IPS-18c (cell line): ENCODE results near the gene ZNF354B.
"Not testable (repeated sequence)": the region's sequence is repeated elsewhere in the genome, so short reads cannot be mapped to it uniquely, and the experiment has no call there.

ENCODE experiments used
- H3K4me3 ChIP-seq: 2 replicates; pipeline ENCODE4 v1.7.0; 2013; ENCODE audit warnings: low read depth, mild to moderate bottlenecking, low read length, moderate library complexity; ENCODE audit not compliant: insufficient read depth
- H3K9me3 ChIP-seq: one replicate; pipeline ENCODE4 v1.6.1; 2013; ENCODE audit warnings: mild to moderate bottlenecking, low read length, moderate library complexity; ENCODE audit not compliant: control insufficient read depth, insufficient read depth

ZNF354B gene

GRCh38 chr5:178859625-178860521 lies at the start of gene ZNF354B:
TSS of gene ZNF354B (plus strand) at chr5:178859953. CDS start at chr5:178861048, 1,095 bp downstream.
- Histone ChIP-seq H3K4me3 (peak within 1 kb of the TSS; percentile 72), H3K9me3 (no peaks in the 10 kb centered on the region)

DNA sequence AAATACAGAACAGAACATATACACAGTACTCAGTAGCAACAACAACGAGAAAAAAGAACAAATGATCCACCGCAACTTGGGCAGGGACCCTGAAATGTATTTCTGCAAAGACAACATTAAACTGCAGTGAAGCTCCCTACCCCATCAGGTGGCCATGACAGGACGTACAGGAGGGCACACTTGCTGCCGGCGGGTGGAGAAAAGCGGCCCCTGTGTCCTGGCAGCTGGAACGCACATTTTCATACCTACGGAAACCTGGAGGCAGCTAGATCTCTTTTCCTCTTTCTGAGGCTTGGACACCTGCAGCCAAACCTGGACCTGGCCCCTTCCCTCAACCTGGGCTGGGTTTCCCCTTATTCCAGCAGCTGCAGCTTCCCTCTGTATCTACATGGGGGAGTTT lies 42.2 kb upstream of the ZNF354B start:
- H3K9me3 ChIP-seq: no peaks in the 10 kb centered on the region
- H3K4me3 ChIP-seq: no peak overlapping the region

GRCh38 chr5:178818094-178818493 lies 41.7 kb upstream of the ZNF354B start:
- Histone ChIP-seq H3K9me3 (no peaks in the 10 kb centered on the region), H3K4me3 (no peak overlapping the region)

GRCh38 chr5:178820001-178820400 lies 39.8 kb upstream of the ZNF354B start:
- Histone ChIP-seq H3K4me3 (no peak overlapping the region), H3K9me3 (no peaks in the 10 kb centered on the region)

DNA sequence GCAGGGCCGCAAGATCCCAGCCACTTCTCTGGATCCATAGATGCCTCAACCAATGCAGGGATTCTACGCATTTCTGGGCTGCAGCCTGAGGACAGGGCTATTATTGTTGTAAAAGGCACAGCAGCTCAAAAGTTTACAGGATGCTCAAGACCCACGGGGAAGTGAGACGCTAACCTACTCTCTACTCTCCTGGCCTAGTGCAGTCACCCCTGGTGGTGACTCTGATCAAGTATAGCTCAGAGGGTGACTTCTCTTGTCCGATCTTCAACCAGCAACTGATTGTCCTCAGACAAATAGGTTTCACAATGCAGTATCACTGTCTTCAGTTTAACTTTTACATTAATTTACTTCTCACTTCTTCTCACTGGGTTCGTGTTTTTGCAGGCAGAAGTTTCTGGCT lies 34.3 kb upstream of the ZNF354B start:
- no peaks in the 10 kb centered on the region for H3K9me3 ChIP-seq
- H3K4me3 ChIP-seq: no peak overlapping the region

- H3K9me3 ChIP-seq: no peaks in the 10 kb centered on the region
- H3K4me3 ChIP-seq: no peak overlapping the region
These were observed 33.5 kb upstream of the ZNF354B start for GRCh38 chr5:178826216-178826615.

GRCh38 chr5:178827636-178828035 lies 32.1 kb upstream of the ZNF354B start:
- no peak overlapping the region for H3K4me3 ChIP-seq
- H3K9me3 ChIP-seq: no peaks in the 10 kb centered on the region

GRCh38 chr5:178831049-178831448 lies 28.7 kb upstream of the ZNF354B start:
- Histone ChIP-seq H3K4me3 (no peak overlapping the region), H3K9me3 (no peaks in the 10 kb centered on the region)

DNA sequence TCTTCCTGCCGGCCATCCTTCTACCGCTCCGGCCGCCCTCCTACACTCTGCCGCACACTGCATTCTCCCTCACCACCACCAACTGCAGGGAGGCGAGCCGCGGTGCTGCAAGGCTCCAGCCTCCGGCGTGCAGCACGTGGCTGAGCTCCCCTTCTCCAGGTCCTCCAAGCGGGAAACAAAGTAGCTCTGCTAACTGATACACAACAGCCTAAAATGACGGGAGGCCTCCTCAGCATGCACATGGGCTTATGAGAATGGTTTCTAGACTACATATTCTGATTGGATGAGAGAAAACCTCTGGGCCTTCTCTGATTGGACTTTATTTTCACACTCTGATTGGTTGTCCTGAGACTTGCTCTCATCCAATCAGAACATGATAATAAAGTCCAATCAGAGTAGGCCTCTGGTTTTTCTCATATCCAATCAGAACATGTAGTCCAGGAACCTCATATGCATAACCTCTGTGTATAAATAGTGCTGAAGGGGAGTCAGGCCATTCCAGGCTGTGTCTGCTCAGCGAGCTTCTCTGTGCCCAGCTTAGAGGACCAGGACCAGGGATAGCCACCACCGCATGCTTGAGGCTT lies 27.0 kb upstream of the ZNF354B start:
- Histone ChIP-seq H3K9me3 (peaks cover 2% of the 10 kb centered on the region), H3K4me3 (peak overlapping the region; percentile 41; the same call in 1 of the 2 replicates)

- Histone ChIP-seq H3K4me3 (no peak overlapping the region), H3K9me3 (peaks cover 2% of the 10 kb centered on the region)
These were observed 23.1 kb upstream of the ZNF354B start for GRCh38 chr5:178836628-178837027.

- H3K9me3 ChIP-seq: not testable (repeated sequence)
These were observed 20.9 kb upstream of the ZNF354B start for GRCh38 chr5:178838695-178839318.

DNA sequence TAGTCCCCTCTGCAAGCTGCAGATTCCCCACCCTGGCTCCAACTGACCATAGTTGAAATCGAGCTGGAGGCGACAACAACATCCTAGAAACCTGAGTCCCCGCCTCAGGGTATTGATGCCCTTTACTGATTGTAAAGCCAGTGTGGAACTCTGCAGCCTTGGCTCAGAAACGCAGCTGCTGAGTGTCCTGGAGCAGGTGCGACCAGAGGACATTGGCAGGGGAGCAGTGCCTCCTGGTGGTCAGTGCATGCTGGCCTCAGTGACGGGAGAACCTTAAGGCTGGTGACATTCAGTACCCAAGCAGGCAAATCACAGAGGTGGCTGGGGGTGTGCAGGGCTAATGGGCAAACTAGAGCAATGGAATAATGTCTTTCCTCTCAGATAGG lies 20.4 kb upstream of the ZNF354B start:
- H3K9me3 ChIP-seq: peaks cover 2% of the 10 kb centered on the region
- H3K4me3 ChIP-seq: no peak overlapping the region

More at GRCh38 chr5:178838695-178839318, 20.9 kb upstream of the ZNF354B start:
- not testable (repeated sequence) for H3K4me3 ChIP-seq

DNA sequence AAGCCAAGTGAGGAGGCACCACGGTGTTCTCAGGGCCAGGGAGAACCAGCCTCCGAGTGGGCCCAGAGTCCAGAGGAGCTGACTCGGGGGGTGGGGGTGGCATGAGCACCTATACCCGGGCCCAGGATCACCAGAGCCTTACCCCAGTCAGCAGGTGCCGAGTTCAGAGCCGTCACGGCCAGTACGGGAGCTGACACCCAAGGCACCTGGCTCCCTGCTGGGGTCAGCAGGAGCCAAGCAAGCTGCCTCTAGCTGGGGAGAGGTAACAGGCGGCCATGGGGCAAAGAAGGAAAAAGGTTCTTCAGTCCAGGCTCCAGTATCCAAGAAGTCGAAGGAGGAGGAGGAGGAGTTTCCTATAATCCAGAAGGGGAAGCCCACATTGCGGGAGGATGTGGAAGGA lies 19.4 kb upstream of the ZNF354B start:
- not testable (repeated sequence) for H3K4me3 ChIP-seq

GRCh38 chr5:178849316-178849715 lies 10.4 kb upstream of the ZNF354B start:
- H3K4me3 ChIP-seq: no peak overlapping the region
- no peaks in the 10 kb centered on the region for H3K9me3 ChIP-seq

More for the DNA sequence above, 19.4 kb upstream of the ZNF354B start:
- not testable (repeated sequence) for H3K9me3 ChIP-seq

DNA sequence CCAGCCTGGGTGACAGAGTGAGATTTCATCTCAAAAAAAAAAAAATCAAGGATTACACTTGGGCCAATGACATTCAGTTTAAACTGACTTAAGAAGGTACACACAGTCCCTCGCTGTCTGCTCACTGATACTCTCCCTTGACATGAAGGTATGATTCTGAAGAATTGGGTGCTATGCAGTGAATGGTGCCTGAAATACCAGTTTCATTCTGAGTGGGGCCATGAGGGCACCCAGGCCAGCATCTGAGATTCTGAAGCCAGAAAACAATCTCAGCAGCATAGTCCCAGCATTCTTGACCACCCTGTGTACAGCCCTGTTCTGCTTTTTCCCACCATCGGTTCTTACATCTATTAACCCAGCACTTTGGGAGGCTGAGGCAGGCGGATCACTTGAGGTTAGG lies 7.8 kb upstream of the ZNF354B start:
- H3K9me3 ChIP-seq: no peaks in the 10 kb centered on the region
- no peak overlapping the region for H3K4me3 ChIP-seq

DNA sequence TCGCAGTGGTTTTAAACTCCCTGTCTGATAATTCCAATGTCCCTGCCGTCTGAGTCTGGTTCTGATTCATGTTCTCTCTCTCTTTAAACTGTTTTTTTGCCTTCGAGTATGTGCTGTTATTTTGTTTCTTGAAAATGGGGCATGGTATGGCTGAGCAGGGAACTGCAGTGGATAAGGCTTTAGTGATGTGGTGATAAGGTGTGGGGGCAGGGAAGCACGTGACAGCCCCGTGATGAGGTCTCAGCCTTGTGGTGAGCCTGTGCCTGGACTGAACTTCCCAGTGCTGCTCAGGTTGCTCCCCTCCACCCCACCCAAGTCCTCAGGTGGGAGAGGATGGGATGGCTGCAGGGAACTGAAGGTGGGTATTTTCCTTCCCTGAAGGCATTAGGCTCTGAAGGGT lies 5.5 kb upstream of the ZNF354B start:
- Histone ChIP-seq H3K9me3 (no peaks in the 10 kb centered on the region), H3K4me3 (no peak overlapping the region)

GRCh38 chr5:178860615-178861014 lies 862 bp downstream of the ZNF354B start:
- not testable (repeated sequence) for H3K9me3 ChIP-seq
- H3K4me3 ChIP-seq: peak overlapping the region; percentile 72; the same call in 1 of the 2 replicates

DNA sequence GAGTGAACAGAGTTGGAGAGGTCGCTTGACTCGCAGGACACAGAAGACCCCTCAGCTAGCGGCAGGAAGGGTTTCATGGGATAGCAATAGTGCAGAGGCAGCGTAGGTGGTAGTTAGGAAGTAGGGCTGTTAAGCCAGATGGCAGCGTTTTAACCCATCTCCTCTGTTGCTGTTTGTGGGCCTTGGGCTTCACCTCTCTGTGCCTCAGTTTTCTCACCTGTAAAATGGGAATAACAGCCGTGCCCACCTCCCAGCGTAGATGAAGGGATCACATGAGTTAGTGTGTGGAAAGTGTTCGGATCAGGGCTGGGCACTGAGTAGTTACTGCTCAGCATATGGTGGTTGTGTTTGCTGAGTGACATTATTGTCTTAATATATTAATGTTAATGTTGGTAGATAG lies 1.9 kb downstream of the ZNF354B start:
- H3K9me3 ChIP-seq: no peaks in the 10 kb centered on the region
- H3K4me3 ChIP-seq: no peak overlapping the region
